ENCODE measurements around the gene ALDH16A1. TPM values are rescaled to one million over a fixed set of nuclear protein-coding genes. Genes with fewer than 3 reads are reported as not detected.
A peak's percentile ranks its signal among the peaks of the same experiment; 100 is the strongest.

Gene ALDH16A1
- total and polyA plus RNA-seq, 2 donors (not counting 3 experiments of a cell fraction or from before 2014, with no cell fraction given): 27.6 to 33.2 TPM

GRCh38 chr19:49490287-49491029 lies 37.4 kb downstream of the ALDH16A1 start:
- Histone ChIP-seq H3K9ac (replicated peaks; ENCODE audit: extremely low read depth, insufficient read depth, low read length) (no peak overlapping the region), H3K27me3 (ENCODE audit: control insufficient read depth in 2 of 2, insufficient read depth in 2 of 2, low read length in 2 of 2) (no peaks in the 10 kb centered on the region), H4K20me1 (replicated peaks; ENCODE audit: control insufficient read depth, extremely low read depth, insufficient read depth, low read length) (peaks cover 5% of the 10 kb centered on the region), H3K4me1 (ENCODE audit: control insufficient read depth, extremely low read depth, insufficient read depth, low read length) (peaks cover 12% of the 10 kb centered on the region), H3K79me2 (ENCODE audit: control insufficient read depth, insufficient read depth, low read length) (peaks cover 40% of the 10 kb centered on the region), H3K9me1 (replicated peaks; ENCODE audit: control insufficient read depth, extremely low read depth, insufficient read depth, low read length) (no peaks in the 10 kb centered on the region), H3K36me3 (ENCODE audit: control insufficient read depth in 2 of 2, extremely low read depth in 1 of 2, insufficient read depth in 2 of 2, low read length in 2 of 2) (peaks cover 28 to 34% of the 10 kb centered on the region in 2 experiments), H3K4me3 (replicated peaks in 1 of 3; ENCODE audit: insufficient read depth in 1 of 3, low read depth in 1 of 3, low read length in 3 of 3) (no peak overlapping the region), H2AFZ (ENCODE audit: low read depth, low read length) (no peak overlapping the region), H3K4me2 (ENCODE audit: insufficient read depth, low read length) (peak overlapping the region; percentile 96), H3K27ac (ENCODE audit: insufficient read depth, low read depth, low read length) (no peak overlapping the region), H3K9me3 (replicated peaks; ENCODE audit: control insufficient read depth, insufficient read depth, low read length) (no peaks in the 10 kb centered on the region)
- POLR2A ChIA-PET: no interaction called here
- FAIRE-seq (no peak), DNase-seq (ENCODE audit: low read depth, low spot score) (no peak)
- intact Hi-C loops (cut with micrococcal nuclease) (no loop called here), dilution Hi-C loops (cut with MboI; ENCODE audit: extremely low pct_ligation_motif_present, low sequenced_read_pairs) (no loop called here)
- BruUV-seq (replicated peaks): no TSS peak
- TF ChIP-seq JUN (IDR thresholded peaks at IDR 0.05; ENCODE audit: borderline replicate concordance, insufficient read depth, insufficient read length, low read depth) (no peak), POLR2A (IDR thresholded peaks at IDR 0.05; ENCODE audit: low read depth, low read length) (no peak), EZH2 (IDR thresholded peaks at IDR 0.05; ENCODE audit: borderline replicate concordance, low read depth, low read length, severe bottlenecking) (no peak), FOS (IDR thresholded peaks at IDR 0.05; ENCODE audit: borderline replicate concordance, insufficient read depth, low read length) (no peak), GATA2 (IDR thresholded peaks at IDR 0.05; ENCODE audit: insufficient read depth, insufficient read length, low read depth, low read length) (no peak)
- CTCF ChIA-PET: no interaction called here

- Histone ChIP-seq H2AFZ (ENCODE audit: low read depth, low read length) (no peak overlapping the region), H3K9me1 (replicated peaks; ENCODE audit: control insufficient read depth, extremely low read depth, insufficient read depth, low read length) (no peaks in the 10 kb centered on the region), H3K4me2 (ENCODE audit: insufficient read depth, low read length) (no peak overlapping the region), H3K27ac (ENCODE audit: insufficient read depth, low read depth, low read length) (no peak overlapping the region), H3K36me3 (ENCODE audit: control insufficient read depth in 2 of 2, extremely low read depth in 1 of 2, insufficient read depth in 2 of 2, low read length in 2 of 2) (peaks cover 28 to 34% of the 10 kb centered on the region in 2 experiments), H3K79me2 (ENCODE audit: control insufficient read depth, insufficient read depth, low read length) (peaks cover 40% of the 10 kb centered on the region), H3K9ac (replicated peaks; ENCODE audit: extremely low read depth, insufficient read depth, low read length) (no peak overlapping the region), H3K27me3 (ENCODE audit: control insufficient read depth in 2 of 2, insufficient read depth in 2 of 2, low read length in 2 of 2) (no peaks in the 10 kb centered on the region), H3K4me1 (ENCODE audit: control insufficient read depth, extremely low read depth, insufficient read depth, low read length) (peaks cover 12% of the 10 kb centered on the region), H4K20me1 (replicated peaks; ENCODE audit: control insufficient read depth, extremely low read depth, insufficient read depth, low read length) (peaks cover 5% of the 10 kb centered on the region), H3K4me3 (replicated peaks in 1 of 3; ENCODE audit: insufficient read depth in 1 of 3, low read depth in 1 of 3, low read length in 3 of 3) (no peak overlapping the region), H3K9me3 (replicated peaks; ENCODE audit: control insufficient read depth, insufficient read depth, low read length) (no peaks in the 10 kb centered on the region)
- dilution Hi-C loops (cut with MboI; ENCODE audit: extremely low pct_ligation_motif_present, low sequenced_read_pairs): no loop called here
- no peak for DNase-seq (ENCODE audit: low read depth, low spot score)
- ChIA-PET CTCF (no interaction called here), POLR2A (no interaction called here)
- intact Hi-C loops (cut with micrococcal nuclease): no loop called here
- no peak for TF ChIP-seq MAX (IDR thresholded peaks at IDR 0.05; ENCODE audit: insufficient read depth, insufficient read length)
- no peak for TF ChIP-seq MYC (IDR thresholded peaks at IDR 0.05; ENCODE audit: low read depth, low read length)
- TF ChIP-seq FOS (IDR thresholded peaks at IDR 0.05; ENCODE audit: borderline replicate concordance, insufficient read depth, low read length): no peak
- no peak for TF ChIP-seq CTCF (IDR thresholded peaks at IDR 0.05; ENCODE audit: extremely low read depth in 1 of 2, insufficient read depth in 1 of 2, low read depth in 1 of 2, low read length in 2 of 2)
- no peak for TF ChIP-seq POLR2AphosphoS5 (IDR thresholded peaks at IDR 0.05; ENCODE audit: insufficient read depth, low read depth, low read length)
- no peak for TF ChIP-seq EZH2 (IDR thresholded peaks at IDR 0.05; ENCODE audit: borderline replicate concordance, low read depth, low read length, severe bottlenecking)
- TF ChIP-seq JUN (IDR thresholded peaks at IDR 0.05; ENCODE audit: borderline replicate concordance, insufficient read depth, insufficient read length, low read depth): no peak
- no peak for TF ChIP-seq GATA2 (IDR thresholded peaks at IDR 0.05; ENCODE audit: insufficient read depth, insufficient read length, low read depth, low read length)
- TF ChIP-seq POLR2A (IDR thresholded peaks at IDR 0.05; ENCODE audit: low read depth, low read length): no peak
- FAIRE-seq: no peak
- BruUV-seq (replicated peaks): no TSS peak
Measured at GRCh38 chr19:49491030-49491803, 38.2 kb downstream of the ALDH16A1 start.
